SK-N-MC (cell line): ENCODE data around the gene FAM193B.
A peak's percentile ranks its signal among the peaks of the same experiment; 100 is the strongest.

ENCODE experiments used
- EZH2 ChIP-seq: fragments of 200-600 bp; sonication (generic); IDR thresholded peaks from one replicate; pipeline ENCODE4 v1.6.1; 2017; ENCODE audit warnings: antibody characterized with exemption
- POLR2AphosphoS5 ChIP-seq: IDR thresholded peaks from 2 replicates; pipeline ENCODE4 v1.6.1; 2012; ENCODE audit warnings: mild to moderate bottlenecking, low read depth, low read length, borderline replicate concordance

DNA sequence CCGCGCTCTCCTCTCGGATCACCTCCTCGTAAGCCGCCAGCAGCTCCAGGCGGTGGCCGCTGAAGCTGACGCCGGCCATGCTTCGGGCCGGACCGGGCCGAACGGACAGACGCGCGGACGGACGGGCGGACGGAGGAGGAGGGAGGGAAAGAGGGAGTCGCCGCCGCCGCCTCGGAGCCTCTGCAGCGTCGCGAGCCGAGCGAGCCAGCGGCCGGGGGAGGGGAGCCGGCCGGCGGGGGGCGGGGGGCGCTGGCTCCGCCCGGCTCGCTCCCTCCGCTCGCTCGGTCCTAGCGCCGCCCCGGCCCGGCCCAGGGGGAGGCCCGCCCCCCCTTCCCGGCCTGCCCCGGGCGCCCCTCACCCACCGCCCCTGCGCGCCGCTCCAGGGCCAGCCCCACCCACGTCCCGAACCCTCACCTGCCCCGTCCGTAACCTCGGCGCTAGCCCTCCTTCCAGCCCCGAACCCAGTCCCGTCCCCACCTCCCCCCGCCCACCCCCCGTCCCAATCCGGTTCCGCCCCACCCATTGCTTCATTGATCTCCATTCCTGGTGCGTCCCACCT lies 80.8 kb downstream of the FAM193B start, which contains the start of gene DBN1:
- TF ChIP-seq EZH2 (no peak), POLR2AphosphoS5 (peak; percentile 74)
